DMS53 (cell line): ENCODE results near the gene PLSCR5.

ENCODE experiments used
- DNase-seq: peaks from one replicate; lab custom pipeline; 2025; lab: John Stamatoyannopoulos, UW

PLSCR5 gene

GRCh38 chr3:146544002-146544928 lies 60.9 kb downstream of the PLSCR5 start, which contains the start of gene PLSCR1:
PLSCR1 (minus strand) TSS chr3:146544607; CDS start chr3:146536552, 8,055 bp downstream.
- peak; percentile 88 for DNase-seq

- DNase-seq: peak; percentile 22
Observed at GRCh38 chr3:146543461-146544001, 61.6 kb downstream of the PLSCR5 start.

- no peak for DNase-seq
Observed at GRCh38 chr3:146542978-146543377, 62.2 kb downstream of the PLSCR5 start.

GRCh38 chr3:146542179-146542578 lies 63.0 kb downstream of the PLSCR5 start:
- no peak for DNase-seq

GRCh38 chr3:146540978-146541377 lies 64.2 kb downstream of the PLSCR5 start:
- no peak for DNase-seq

GRCh38 chr3:146540236-146540635 lies 64.9 kb downstream of the PLSCR5 start:
- DNase-seq: no peak

- no peak for DNase-seq
Observed at GRCh38 chr3:146539315-146539714, 65.8 kb downstream of the PLSCR5 start.

GRCh38 chr3:146537603-146538002 lies 67.5 kb downstream of the PLSCR5 start:
- DNase-seq: no peak

GRCh38 chr3:146536681-146537080 lies 68.5 kb downstream of the PLSCR5 start:
- no peak for DNase-seq
